B cell (primary cell): ENCODE results near the gene GDA.

Experiments
- CTCF ChIP-seq: fragments of 200-600 bp; IDR thresholded peaks from one replicate; pipeline ENCODE4 v1.8.0; 2022; ENCODE audit warnings: antibody characterized with exemption, mild to moderate bottlenecking
- EZH2 ChIP-seq: IDR thresholded peaks from 2 replicates; pipeline ENCODE4 v1.6.1; 2012; ENCODE audit warnings: borderline replicate concordance, low read depth, mild to moderate bottlenecking, moderate library complexity, low read length; ENCODE audit not compliant: insufficient read depth, poor library complexity, severe bottlenecking

DNA sequence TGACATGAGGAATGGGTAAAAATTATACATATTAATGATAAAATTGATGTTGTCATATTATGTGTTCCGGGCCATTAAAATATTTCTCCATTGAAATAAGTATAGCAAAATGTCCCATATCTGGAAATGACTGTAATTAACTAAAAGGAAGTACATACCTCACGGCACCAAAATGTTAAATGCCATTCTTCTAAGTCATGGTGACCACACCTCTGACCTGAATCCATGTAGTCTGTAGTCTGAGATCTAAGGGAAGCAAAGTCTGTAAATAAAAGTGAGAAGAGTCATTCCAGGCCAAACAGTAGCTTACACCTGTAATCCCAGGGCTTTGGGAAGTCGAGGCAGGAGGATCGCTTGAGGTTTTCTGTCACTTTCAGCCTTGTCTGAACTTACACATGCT, 8.7 kb upstream of the GDA start:
- no peak for TF ChIP-seq CTCF
- no peak for TF ChIP-seq EZH2
